Coronary artery (tissue), 2 donors: ENCODE measurements around the gene ZNF718.
A peak's percentile ranks its signal among the peaks of the same experiment; 100 is the strongest.

Source experiments
- DNase-seq: peaks from one replicate; pipeline ENCODE4 v3.0.0-alpha.2; 2017; ENCODE audit warnings: low spot score
- H3K27ac ChIP-seq, 2 donors: fragments of 200-600 bp; sonication (generic); one replicate each; pipeline ENCODE4 v1.5.1; 2016 to 2019
- H3K4me3 ChIP-seq: fragments of 200-600 bp; sonication (generic); 2 replicates; pipeline ENCODE4 v1.5.1; 2016; ENCODE audit warnings: mild to moderate bottlenecking, moderate library complexity
- CTCF ChIP-seq: fragments of 200-600 bp; sonication (generic); IDR thresholded peaks from one replicate; pipeline ENCODE4 v1.5.1; 2019; ENCODE audit warnings: antibody characterized with exemption

Gene ZNF718

GRCh38 chr4:125091-125771, 930 bp downstream of the ZNF718 start:
- Histone ChIP-seq H3K4me3 (peak overlapping the region; percentile 73), H3K27ac (peak overlapping the region; percentile 64 to 92)
- DNase-seq, result no peak
- no peak for TF ChIP-seq CTCF

GRCh38 chr4:125833-126232, 1.5 kb downstream of the ZNF718 start:
- no peak for TF ChIP-seq CTCF
- Histone ChIP-seq H3K27ac (peak overlapping the region in 1 of 2 donors; percentile 92), H3K4me3 (peak overlapping the region; percentile 73)
- no peak for DNase-seq

DNA sequence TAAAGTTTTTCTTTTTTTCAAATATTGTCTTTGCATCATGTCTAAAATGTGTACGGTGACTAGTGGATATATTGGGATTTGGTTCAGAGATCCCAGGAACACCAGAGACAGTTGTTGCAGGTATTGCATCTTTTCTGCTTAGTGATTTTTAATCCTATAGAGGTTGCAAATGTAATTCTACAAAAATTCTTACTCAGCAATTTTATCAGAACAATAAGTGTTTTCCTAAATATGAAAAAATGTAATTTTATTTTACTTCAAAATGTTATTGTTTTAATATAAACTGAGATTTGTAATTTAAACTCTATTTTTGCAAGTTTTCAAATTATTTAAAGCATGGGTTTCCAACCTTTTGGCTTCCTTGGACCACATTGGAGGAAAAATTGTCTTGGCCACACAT, 8.2 kb downstream of the ZNF718 start:
- no peak overlapping the region for H3K27ac ChIP-seq
- H3K4me3 ChIP-seq, result no peak overlapping the region
- no peak for TF ChIP-seq CTCF
- no peak for DNase-seq

GRCh38 chr4:138935-139334, 14.6 kb downstream of the ZNF718 start:
- H3K4me3 ChIP-seq, result no peak overlapping the region
- TF ChIP-seq CTCF, result no peak
- H3K27ac ChIP-seq, result no peak overlapping the region
- no peak for DNase-seq

DNA sequence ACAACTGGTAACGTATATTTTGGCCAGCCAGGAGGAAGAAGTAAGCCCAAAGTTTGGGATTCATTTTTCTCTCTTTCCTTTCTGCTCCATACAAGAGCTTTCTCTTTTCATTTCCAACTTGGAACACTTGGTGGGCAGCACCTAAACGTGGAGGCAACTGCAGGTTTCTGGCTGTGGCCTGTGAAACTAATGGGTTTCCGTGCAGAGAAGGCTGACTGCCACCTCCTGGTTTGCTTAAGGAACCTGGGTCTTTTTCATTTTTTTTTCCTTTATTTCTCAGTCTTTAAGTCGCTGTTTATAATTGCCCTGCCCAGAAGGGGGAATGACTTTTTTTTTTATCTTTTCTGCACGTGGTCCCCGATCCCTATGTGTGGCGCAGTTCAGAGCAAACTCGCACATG, 15.4 kb downstream of the ZNF718 start:
- DNase-seq, result no peak
- H3K4me3 ChIP-seq, result no peak overlapping the region
- no peak for TF ChIP-seq CTCF
- no peak overlapping the region for H3K27ac ChIP-seq

DNA sequence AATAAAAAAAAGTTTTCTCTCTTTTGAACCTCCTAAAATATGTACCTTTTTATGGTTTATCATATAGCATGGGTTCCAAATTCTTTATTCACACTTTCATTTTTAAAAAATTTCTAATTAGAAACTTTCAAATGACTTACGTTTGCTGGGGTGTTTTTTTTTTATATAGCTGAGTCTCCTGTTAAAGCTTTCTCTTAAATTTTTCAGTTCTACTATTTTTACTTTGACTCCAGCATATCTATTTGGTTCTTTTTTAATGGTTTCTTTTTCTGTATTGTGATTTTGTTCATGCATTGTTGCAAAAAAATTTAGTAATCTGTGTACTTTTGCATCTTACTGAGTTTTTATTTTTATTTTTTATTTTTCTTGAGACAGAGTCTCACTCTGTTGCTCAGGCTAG, 22.3 kb downstream of the ZNF718 start:
- no peak for DNase-seq
- Histone ChIP-seq H3K27ac (no peak overlapping the region), H3K4me3 (no peak overlapping the region)
- no peak for TF ChIP-seq CTCF

GRCh38 chr4:147233-147632, 22.9 kb downstream of the ZNF718 start:
- DNase-seq, result no peak
- H3K27ac ChIP-seq, result no peak overlapping the region

More at GRCh38 chr4:147233-147632, 22.9 kb downstream of the ZNF718 start:
- no peak for TF ChIP-seq CTCF
- H3K4me3 ChIP-seq, result no peak overlapping the region
